ENCODE measurements around the gene PRKCB. TPM values are rescaled to one million over a fixed set of nuclear protein-coding genes. Genes with fewer than 3 reads are reported as not detected.

PRKCB gene
- total and polyA plus RNA-seq, 2 donors from 2014 or later = 0.62 to 17.8 TPM

GRCh38 chr16:23959072-23959751 lies 123.4 kb downstream of the PRKCB start:
- no peak for FAIRE-seq
- H3K27me3 ChIP-seq (ENCODE audit: control insufficient read depth, insufficient read depth, low read length) = no peaks in the 10 kb centered on the region
- no peaks in the 10 kb centered on the region for H3K4me1 ChIP-seq (ENCODE audit: control insufficient read depth in 2 of 3, insufficient read depth in 2 of 3, low read depth in 1 of 3, low read length in 3 of 3)
- no peaks in the 10 kb centered on the region for H3K36me3 ChIP-seq (ENCODE audit: control insufficient read depth in 2 of 3, insufficient read depth in 3 of 3, low read length in 3 of 3)
- intact Hi-C loops (cut with DNase I) = no loop called here
- no peak overlapping the region for H3K4me3 ChIP-seq (ENCODE audit: low read length in 3 of 3)
- H3K9me3 ChIP-seq (ENCODE audit: control insufficient read depth in 2 of 3, insufficient read depth in 1 of 3, low read length in 3 of 3) = no peaks in the 10 kb centered on the region
- no peak for TF ChIP-seq CTCF (IDR thresholded peaks at IDR 0.05; ENCODE audit: borderline replicate concordance, extremely low read depth, insufficient read depth)
- no peak overlapping the region for H3K27ac ChIP-seq (ENCODE audit: low read depth in 2 of 2, low read length in 2 of 2)
- H3K9ac ChIP-seq (ENCODE audit: low read length in 3 of 3) = no peak overlapping the region
- DNase-seq = no peak

GRCh38 chr16:23959752-23960072 lies 123.9 kb downstream of the PRKCB start:
- FAIRE-seq = no peak
- no peak for DNase-seq
- intact Hi-C loops (cut with DNase I) = no loop called here

GRCh38 chr16:23960081-23960885 lies 124.5 kb downstream of the PRKCB start:
- Histone ChIP-seq H3K27ac (ENCODE audit: low read depth in 2 of 2, low read length in 2 of 2) (no peak overlapping the region), H3K4me1 (ENCODE audit: control insufficient read depth in 2 of 3, insufficient read depth in 2 of 3, low read depth in 1 of 3, low read length in 3 of 3) (no peaks in the 10 kb centered on the region), H3K9me3 (ENCODE audit: control insufficient read depth in 2 of 3, insufficient read depth in 1 of 3, low read length in 3 of 3) (no peaks in the 10 kb centered on the region), H3K36me3 (ENCODE audit: control insufficient read depth in 2 of 3, insufficient read depth in 3 of 3, low read length in 3 of 3) (no peaks in the 10 kb centered on the region), H3K4me3 (ENCODE audit: low read length in 3 of 3) (no peak overlapping the region), H3K27me3 (ENCODE audit: control insufficient read depth, insufficient read depth, low read length) (no peaks in the 10 kb centered on the region), H3K9ac (ENCODE audit: low read length in 3 of 3) (no peak overlapping the region)
- TF ChIP-seq CTCF (IDR thresholded peaks at IDR 0.05; ENCODE audit: borderline replicate concordance, extremely low read depth, insufficient read depth) = no peak
- no peak for FAIRE-seq
- intact Hi-C loops (cut with DNase I) = no loop called here
- DNase-seq = no peak

More at GRCh38 chr16:23959752-23960072, 123.9 kb downstream of the PRKCB start:
- Histone ChIP-seq H3K36me3 (ENCODE audit: control insufficient read depth in 2 of 3, insufficient read depth in 3 of 3, low read length in 3 of 3) (no peaks in the 10 kb centered on the region), H3K27me3 (ENCODE audit: control insufficient read depth, insufficient read depth, low read length) (no peaks in the 10 kb centered on the region), H3K9ac (ENCODE audit: low read length in 3 of 3) (no peak overlapping the region), H3K4me1 (ENCODE audit: control insufficient read depth in 2 of 3, insufficient read depth in 2 of 3, low read depth in 1 of 3, low read length in 3 of 3) (no peaks in the 10 kb centered on the region), H3K9me3 (ENCODE audit: control insufficient read depth in 2 of 3, insufficient read depth in 1 of 3, low read length in 3 of 3) (no peaks in the 10 kb centered on the region), H3K4me3 (ENCODE audit: low read length in 3 of 3) (no peak overlapping the region), H3K27ac (ENCODE audit: low read depth in 2 of 2, low read length in 2 of 2) (no peak overlapping the region)
- TF ChIP-seq CTCF (IDR thresholded peaks at IDR 0.05; ENCODE audit: borderline replicate concordance, extremely low read depth, insufficient read depth) = no peak

Measured in kidney (tissue), 14 donors.